HTERT RPE-1 (cell line): ENCODE results near the gene TOP2B.

Experiments
- in situ Hi-C: fragments of 300-500 bp; cut with MboI; formaldehyde crosslinking; loops from 4 replicates; pipeline ENCODE4 v1.14.3; 2020; ENCODE audit warnings: low sequenced_read_pairs

The TOP2B gene

DNA sequence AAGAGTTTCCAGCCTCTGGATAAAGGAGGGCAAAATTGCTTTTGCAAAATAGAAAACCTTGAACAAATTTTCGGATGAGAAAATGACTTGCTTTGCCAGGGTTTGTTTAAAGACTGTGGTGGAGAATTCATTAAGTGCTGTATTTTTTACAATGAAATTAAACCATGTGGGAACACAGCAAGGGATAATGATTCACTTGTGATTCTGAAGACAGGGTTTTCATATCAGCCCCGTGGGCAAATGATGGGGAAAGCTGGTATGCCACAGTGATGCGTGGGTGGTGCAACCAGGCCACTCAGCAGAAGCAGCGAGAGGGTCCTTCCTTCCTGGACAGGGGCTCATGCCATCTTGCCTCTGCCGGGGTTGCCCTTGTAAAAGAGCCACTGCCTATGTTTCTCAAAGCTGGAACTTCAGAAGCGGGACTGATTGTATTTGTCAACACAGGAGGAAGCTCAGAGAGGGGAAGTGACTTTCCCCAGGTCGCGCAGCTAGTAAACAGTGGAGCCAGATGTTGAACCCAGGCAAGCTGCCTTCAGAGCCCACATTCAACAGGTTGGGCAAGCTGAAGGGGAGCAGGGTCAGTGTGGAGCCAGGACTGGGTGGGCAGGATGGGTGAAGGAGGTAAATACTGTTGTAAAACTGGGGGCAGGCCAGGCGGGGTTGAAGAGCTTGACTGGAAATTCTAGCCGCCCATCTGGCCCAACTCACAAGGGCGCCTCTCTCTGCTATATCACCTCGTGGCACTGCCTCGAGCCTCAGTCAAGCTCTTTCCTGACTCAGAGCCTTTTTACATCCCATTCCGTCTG is 79.1 kb downstream of the TOP2B start:
- in situ Hi-C loops: no loop called here

DNA sequence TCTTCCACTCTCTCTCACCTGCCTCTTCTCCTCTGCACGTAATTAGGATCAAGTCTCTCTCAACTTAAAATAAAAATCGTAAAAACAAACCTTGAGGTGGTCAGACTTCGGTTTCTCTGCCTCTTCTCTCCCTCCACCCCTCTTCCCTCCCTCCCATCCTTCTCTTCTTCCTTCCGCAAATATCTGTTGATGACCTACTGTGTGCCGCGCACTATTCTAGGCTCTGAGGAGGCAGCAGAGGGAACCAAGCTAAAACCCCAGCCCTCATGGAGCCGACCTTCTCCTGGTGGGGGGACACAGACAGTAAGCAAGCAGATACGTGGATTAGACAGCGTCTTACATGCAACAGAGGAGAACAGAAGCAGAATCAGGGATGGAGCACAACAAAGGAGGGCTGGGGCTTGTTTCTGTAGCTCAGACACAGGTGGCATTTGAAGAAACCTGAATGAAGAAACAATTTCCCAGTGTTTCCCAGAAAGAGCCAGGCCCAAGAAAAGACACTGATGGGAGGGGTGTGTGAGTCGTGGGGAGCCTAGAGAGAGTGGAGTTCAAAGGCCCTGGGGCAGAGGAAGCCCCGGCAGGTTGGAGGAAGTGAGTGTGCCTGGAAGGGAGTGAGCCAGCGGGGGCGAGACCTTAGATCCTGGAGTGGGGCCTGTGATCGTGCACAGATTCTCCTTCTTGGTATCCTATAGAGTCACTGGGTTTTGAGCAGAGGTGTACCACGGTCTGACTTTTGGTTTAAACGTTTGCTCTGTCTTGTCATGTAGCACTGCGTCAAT is 80.5 kb downstream of the TOP2B start:
- in situ Hi-C loops: no loop called here

DNA sequence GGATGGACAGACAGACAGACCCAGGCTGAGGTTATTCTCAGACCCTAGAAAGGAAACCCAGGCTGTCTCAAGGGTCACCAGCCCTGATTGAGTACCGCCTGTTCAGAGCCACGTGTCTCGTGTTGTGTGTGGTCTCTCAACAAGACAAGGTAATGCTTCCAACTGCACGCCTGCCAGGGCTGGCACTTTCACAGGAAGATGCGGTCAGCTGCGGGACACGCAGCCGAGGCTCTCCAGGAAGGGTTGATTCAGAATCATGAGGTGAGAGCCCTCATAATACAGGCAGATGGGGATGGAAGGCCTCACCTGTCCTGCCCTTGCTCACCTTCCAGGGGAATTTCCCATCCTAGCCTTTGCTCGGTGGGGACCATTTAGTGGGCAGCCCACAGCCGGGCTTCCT is 81.4 kb downstream of the TOP2B start:
- in situ Hi-C loops: no loop called here

DNA sequence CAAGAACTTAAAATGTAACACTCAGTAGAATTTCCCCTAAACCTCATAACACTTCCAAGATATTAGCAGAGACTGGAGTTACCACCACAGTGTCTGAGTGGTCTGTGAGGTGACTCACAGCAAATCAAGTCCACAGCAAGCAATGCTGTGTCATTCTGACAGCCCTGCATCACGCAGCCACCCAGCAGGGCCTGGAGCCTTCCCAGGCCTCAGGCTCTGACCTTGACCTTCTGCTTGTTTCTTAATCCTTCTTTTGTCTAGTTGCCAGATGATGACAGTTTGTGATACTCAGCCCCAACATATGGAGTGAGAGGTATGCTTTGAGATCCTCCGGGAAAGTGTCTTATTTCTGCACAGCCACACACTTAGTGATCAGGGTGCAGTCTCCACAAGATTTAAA is 82.5 kb downstream of the TOP2B start:
- in situ Hi-C loops: no loop called here

DNA sequence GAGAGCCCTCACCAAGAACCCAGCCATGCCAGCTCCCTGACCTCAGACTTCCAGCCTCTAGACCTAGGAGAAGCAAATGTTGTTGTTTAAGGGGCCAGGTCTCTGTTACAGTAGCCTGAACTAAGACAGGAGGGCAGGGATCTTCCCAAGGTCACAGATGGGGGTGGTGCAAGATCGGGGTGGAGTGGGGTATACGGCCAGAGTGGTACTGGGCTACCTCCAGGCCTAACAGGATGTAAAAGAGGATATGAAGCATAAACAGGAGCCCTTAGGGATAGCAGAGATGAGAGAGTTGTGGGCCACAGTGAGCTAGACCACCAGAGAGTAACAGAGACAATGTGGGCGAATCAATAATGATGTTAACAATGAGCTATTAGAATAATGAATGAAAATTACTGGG is 82.9 kb downstream of the TOP2B start:
- in situ Hi-C loops: no loop called here

DNA sequence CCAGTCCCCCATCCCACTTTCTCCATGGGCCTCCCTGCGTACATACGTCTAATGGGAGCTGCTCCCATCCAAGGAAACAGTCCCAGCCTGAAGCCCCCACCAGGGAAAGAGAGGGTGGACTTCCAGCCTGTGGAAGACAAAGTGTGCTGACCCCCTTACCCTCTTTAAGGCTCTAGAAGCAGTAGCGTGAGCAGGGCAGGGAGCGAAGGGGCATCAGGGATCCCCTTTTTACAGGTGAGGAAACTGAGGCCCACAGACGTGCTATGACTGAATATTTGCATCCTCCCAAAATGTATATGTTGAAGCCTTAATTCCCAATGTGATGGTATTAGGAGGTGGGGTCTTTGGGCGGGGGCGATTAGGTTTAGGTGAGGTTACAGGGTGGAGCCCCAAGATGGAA is 83.4 kb downstream of the TOP2B start:
- in situ Hi-C loops: no loop called here

DNA sequence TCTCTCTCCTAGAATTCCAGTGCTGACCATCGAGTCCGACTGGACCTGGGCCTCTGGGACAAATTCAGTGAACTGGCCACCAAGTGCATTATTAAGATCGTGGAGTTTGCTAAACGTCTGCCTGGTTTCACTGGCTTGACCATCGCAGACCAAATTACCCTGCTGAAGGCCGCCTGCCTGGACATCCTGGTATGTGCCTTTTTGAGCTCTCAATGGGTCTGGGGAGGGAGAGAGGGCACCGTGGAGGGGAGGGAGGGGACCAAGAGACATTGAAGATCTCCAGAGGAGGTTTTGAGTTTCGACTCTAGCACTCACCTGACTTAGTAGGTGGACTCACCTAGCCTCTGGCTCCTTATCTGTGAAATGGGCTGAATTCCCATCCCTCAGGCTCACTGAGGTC is 84.2 kb downstream of the TOP2B start:
- in situ Hi-C loops: no loop called here

DNA sequence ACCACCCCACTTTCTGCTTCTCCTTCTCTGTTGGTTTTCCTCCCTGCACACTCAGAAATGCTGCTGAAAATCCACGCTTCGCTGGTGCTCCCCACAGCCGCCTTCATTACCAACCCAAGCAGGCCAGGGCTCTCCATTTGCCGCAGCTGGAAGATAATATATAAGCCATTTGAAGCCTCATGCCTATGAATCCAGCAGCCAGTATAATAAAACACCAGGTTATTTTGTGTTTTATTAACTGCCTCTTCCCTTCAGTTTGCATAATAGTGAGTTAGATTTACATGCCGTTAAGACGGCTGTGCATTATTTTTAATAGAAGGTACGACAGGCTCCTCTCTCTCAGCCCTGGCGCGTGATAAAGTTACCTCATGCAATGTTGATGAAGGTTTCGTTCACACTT is 86.6 kb downstream of the TOP2B start:
- in situ Hi-C loops: no loop called here

DNA sequence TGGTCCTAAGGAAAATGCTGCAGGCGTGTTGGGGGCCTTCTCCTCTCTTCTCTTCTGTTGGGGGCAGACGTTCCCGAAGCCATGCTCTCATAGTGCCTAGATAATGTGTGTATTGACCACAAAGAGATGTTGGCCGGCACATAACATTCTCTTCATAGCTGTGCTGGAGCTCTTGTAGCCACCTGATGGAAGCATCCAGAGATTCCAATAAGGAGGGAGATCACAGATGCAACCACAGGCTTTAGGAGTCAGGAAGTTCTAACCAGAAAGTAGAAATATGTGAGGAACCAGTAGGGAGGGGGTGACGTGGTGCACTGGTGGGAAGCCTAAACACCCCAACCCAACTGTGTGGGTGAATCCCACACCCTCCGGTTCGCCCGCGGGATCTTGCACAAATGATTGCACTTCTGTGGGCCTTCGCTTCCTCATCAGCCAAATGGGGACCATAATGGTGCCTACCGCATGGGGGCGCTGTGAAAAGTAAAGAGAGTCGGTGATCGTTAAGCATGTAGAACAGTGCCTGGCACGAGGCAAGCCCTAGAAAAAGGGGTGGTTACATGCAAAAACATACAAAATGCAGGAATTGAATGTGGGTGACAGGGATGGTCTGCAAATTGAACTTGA is 87.8 kb downstream of the TOP2B start:
- in situ Hi-C loops: no loop called here

DNA sequence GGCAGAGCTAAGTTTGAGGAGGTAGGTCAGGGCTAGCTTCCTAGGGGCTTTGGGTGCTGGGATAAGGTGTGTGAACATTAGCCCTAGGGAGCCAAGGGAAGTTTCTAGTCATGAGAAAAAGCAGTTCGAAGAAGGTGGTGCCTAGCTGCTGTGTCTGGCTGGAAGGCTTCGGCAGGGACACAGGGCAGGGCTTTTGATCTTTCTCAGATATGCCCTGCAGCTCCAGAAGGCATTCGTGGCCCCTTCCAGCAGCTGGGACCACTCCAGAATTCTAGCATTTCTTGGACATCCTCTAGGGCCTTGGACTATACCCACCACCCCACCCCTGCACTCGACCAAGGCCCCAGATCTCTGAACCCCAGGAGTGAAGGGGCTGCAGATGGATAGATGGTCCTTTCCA is 88.6 kb downstream of the TOP2B start:
- in situ Hi-C loops: no loop called here

DNA sequence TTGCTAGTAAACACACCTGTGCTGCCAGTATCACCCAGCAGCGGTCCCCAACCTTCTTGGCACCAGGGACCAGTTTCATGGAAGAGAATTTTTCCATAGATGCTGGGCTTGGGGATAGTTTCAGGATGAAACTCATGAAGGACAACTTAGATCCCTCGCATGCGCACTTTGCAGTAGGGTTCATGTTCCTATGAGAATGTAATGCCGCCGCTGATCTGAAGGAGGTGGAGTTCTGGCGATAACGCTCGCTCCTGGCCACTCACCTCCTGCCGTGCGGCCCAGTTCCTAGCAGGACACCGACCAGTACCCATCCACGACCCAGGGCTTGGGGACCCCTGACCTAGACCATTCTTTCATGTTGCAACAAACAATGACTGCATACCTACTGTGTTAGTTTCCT is 89.7 kb downstream of the TOP2B start:
- in situ Hi-C loops: no loop called here

DNA sequence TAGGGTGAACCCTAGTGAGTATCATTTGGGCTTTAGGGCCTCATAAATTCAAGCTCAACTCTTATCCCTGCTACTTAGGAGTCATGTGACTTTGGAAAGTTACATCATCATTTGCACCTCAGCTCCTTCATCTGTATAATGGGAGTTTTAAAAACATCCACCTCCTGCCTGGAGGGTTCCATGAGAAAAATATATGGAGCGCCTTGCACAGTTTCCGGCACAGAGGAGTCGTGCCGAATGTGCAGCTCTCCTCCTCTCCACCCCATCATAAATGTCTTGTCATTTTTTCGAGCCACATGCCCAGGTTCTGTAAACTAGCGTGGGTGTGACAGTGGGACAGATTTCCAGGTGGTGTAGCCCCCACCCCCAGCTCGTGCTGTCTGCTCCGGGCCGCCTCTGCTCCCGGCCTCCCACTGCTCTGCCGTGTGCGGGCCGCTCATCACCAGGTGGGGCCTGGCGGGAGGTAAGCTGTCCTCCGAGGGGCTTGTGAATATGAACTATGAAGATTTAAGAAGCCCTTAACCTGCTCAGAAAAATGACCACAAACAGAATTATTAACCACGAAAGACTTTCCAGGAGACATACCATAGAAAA is 90.4 kb downstream of the TOP2B start:
- in situ Hi-C loops: no loop called here

DNA sequence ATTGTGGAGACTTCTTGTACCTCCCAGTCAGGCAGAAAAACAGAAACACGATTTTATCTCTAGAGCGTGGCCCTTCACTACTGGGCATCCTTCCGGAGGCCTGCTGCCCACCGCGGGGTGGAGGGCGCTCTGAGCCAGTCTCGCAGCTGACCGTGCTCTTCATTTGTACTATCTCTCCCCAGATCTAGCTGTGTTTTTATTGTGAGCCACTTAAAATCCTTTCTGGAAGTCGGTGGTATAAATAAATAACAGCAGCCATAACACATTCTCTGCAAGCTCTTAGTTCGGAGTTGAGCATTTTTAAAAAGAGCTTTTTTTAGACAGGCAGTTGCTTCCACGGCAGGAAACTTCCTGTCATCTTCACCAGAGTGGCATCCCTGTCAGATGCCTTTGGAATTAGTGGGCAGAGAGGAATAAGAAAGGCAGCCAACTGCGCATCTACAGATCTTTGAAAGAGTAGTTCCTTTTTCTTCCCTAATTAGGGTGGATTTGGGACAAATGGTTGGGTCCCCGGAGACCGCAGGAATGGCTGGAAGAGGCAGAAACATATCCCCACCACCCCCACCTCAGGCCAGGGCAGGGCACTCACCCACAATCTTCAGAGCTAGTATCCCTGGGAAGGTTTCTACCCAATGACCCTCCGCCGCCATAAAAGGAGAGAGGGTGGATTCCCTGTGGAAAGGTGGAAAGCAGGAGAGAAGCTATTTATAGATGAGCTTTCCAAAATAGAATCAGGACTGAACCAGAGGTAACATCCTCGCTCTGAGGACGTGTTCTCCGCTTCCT is 91.1 kb downstream of the TOP2B start:
- in situ Hi-C loops: no loop called here

DNA sequence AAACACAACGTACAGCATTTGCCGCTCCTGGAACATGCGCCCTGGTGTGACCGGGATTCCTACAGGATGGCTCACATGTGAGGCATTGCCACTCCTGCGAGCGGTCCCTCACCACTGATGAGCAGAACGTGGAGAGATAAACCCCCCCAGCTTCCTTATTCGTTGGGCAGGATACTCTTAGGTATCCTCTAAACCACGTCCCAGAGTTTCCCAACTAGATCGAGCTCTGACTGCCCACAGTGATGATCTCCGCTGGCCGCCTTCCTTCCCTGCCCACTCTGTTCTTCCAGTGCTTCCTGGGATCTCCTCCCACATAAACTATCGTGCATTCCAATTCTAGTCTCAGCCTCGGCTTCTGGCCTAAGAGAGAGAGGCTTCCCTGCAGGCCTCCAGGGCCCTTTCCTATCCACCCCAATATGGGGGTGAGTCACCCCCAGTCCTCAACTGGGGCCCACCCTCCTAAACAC is 91.8 kb downstream of the TOP2B start:
- in situ Hi-C loops: no loop called here

DNA sequence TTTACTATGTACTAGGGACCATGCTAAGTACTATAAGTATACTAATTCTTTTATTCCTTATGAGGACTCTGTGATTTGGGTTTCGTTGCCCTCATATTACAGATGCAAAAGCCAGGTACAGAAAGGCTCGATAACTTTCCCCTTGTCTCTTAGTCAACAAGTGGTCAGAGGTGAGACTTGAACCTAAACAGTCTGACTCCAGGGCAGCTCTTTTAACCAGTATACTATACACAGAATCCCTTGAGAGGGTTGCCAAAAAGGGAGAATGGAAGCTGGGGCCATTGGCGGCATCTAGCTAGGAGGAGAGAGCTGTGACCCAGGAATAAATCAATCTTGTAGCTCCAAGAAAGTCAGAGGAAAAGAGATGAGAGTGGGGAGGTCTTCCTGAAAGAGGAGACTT is 92.4 kb downstream of the TOP2B start:
- in situ Hi-C loops: no loop called here

DNA sequence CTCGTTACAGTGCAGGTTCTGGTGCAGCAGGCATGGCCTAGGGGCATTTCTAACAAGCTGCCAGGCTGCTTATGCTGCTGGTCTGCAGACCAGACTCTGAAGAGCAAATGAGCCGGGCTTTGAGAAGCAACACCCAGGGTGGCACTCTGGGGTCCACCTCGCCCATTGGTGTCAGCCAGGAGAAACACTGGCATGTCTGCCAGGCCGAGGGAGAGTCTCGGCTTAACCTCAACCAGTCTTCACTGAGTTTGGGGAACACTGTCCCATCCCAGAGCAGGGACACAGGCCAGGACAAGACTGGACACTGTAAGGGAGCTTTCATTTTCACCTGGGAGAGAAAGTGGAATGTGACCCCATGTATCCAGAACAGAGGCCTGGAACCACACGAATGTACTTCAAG is 93.4 kb downstream of the TOP2B start:
- in situ Hi-C loops: no loop called here

DNA sequence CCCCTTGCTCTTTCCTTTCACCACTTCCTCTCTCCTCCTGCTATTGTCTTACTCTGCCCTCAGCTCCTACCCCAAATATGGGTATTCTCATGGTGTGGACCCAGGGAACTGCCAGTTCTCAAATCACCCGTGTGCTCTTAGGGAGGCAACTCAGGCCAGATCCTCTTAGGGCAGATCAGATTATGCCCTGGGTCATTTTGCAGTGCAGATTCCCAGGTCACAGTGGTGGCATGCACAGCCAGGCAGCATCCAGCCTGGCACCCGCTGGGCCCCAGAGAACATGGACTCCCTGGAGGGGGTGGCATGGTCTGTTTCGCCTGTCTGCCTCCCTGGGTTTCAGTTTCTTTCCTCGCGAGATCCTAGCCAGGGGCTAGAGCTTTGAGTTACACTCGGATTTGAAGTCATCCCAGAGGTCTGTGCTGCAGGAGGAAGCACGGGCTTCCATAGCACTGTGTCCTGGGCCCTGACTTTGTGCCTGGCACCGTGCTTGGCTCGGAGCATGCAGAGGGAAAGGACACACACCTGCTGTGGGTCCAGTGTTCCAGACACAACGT is 96.1 kb downstream of the TOP2B start:
- in situ Hi-C loops: no loop called here

DNA sequence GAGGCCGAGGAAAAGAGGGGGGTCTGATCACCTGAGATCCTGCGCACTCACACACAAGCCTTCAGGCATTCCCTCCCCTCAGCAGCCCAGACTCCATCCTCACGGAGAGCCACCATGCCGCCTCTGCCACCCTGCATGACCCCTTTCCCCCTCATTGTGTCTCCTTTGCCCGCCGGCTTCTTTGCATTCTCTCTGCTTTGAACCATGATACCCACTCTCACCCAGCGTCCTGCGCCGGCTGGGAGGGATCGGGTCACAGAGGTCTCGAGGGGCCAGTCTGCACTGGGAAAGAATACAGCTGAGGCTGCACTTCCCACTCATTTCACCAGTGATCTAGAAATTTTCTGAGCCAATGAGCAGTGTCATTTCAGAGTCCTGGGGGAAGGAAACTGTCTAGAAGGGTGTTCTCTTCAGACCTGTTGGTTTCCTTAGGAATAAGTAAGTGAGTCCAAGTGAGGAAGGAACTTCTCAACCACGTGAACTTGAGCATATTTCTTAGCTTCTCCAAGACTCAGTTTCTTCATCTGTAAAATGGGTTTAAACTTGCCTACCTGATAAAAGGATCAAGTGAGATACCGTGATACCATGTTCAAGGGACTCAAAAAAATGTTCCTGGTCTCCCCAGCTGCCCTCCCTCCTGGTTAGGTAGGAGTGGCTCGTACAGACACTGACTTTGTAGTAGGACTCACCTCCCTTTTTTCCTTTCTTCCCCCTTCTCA is 96.7 kb downstream of the TOP2B start:
- in situ Hi-C loops: no loop called here

DNA sequence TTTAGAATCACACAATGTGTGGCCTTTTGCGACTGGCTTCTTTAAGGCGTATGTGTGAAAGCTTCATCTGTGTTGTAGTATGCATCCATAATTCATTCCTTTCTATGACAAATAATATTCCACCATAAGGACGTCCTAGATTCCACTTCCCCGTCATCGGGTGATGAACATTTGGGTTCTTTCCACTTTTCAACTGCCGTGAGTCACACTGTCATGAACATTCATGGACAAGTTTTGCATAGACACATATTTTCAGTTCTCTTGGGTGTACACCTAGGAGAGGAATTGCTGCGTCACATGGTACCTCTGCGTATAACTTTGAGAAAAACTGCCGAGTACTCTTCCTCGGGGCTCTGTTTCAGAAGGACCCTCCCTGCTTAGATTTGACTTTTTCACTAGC is 97.3 kb downstream of the TOP2B start:
- in situ Hi-C loops: no loop called here
